NK-92 (cell line): ENCODE results near the gene TEPSIN.
A peak's percentile ranks its signal among the peaks of the same experiment; 100 is the strongest.

Source experiments
- DNase-seq: peaks from one replicate; lab custom pipeline; 2025; ENCODE audit not compliant: unreplicated experiment; lab: John Stamatoyannopoulos, UW

Gene TEPSIN

GRCh38 chr17:81238815-81239713, at the start of gene TEPSIN, which contains the start of gene NDUFAF8:
Gene TEPSIN (minus strand): TSS chr17:81239055. CDS start chr17:81239033, 22 bp downstream.
Gene NDUFAF8 (plus strand): TSS chr17:81239318. CDS start chr17:81239364, 46 bp downstream.
- peak; percentile 79 for DNase-seq

GRCh38 chr17:81287741-81288430, 49.0 kb upstream of the TEPSIN start:
- DNase-seq = no peak

GRCh38 chr17:81287152-81287551, 48.3 kb upstream of the TEPSIN start:
- no peak for DNase-seq

GRCh38 chr17:81286491-81287145, 47.8 kb upstream of the TEPSIN start:
- no peak for DNase-seq

- DNase-seq = no peak
Observed at GRCh38 chr17:81285894-81286293, 47.0 kb upstream of the TEPSIN start.

- no peak for DNase-seq
Observed at GRCh38 chr17:81285179-81285878, 46.5 kb upstream of the TEPSIN start.

- DNase-seq = no peak
Observed at GRCh38 chr17:81282876-81283275, 44.0 kb upstream of the TEPSIN start.

- no peak for DNase-seq
Observed at GRCh38 chr17:81282141-81282540, 43.3 kb upstream of the TEPSIN start.

- no peak for DNase-seq
Observed at GRCh38 chr17:81280571-81280970, 41.7 kb upstream of the TEPSIN start.

- DNase-seq = no peak
Observed at GRCh38 chr17:81279278-81280275, 40.7 kb upstream of the TEPSIN start.

- no peak for DNase-seq
Observed at GRCh38 chr17:81278831-81279230, 40.0 kb upstream of the TEPSIN start.

- no peak for DNase-seq
Observed at GRCh38 chr17:81277946-81278693, 39.3 kb upstream of the TEPSIN start.

- DNase-seq = no peak
Observed at GRCh38 chr17:81277421-81277820, 38.6 kb upstream of the TEPSIN start.

- no peak for DNase-seq
Observed at GRCh38 chr17:81276781-81277180, 37.9 kb upstream of the TEPSIN start.

GRCh38 chr17:81274471-81274855, 35.6 kb upstream of the TEPSIN start:
- DNase-seq = no peak

GRCh38 chr17:81273698-81274470, 35.0 kb upstream of the TEPSIN start:
- DNase-seq = no peak

GRCh38 chr17:81272616-81273015, 33.8 kb upstream of the TEPSIN start:
- DNase-seq = no peak

- DNase-seq = no peak
Observed at GRCh38 chr17:81271226-81271625, 32.4 kb upstream of the TEPSIN start.
